ENCODE data around the gene NKAIN4.

Gene NKAIN4

GRCh38 chr20:63190828-63191227 lies 63.4 kb downstream of the NKAIN4 start:
- H3K9ac ChIP-seq (ENCODE audit: low read depth, low read length) = no peak overlapping the region
- no peaks in the 10 kb centered on the region for H3K4me1 ChIP-seq (ENCODE audit: insufficient read depth, low read length)
- H3K36me3 ChIP-seq (ENCODE audit: insufficient read depth, low read length) = 0 out of 2 replicates have a peak, but pooled peaks cover 5% of the 10 kb centered on the region
- no peaks in the 10 kb centered on the region for H3K9me3 ChIP-seq (ENCODE audit: control insufficient read depth, insufficient read depth, low read length)

Measured in ES-I3 (cell line).